BLaER1 (cell line): Measurements from ENCODE around the gene EAF2.

ENCODE experiments used
- H3K27ac ChIP-seq: shearing (Covaris generic); formaldehyde crosslinking; 2 replicates; pipeline ENCODE4 v1.8.1; 2022
- H3K27me3 ChIP-seq: shearing (Covaris generic); formaldehyde crosslinking; 2 replicates; pipeline ENCODE4 v1.8.1; 2022
- H3K36me3 ChIP-seq: shearing (Covaris generic); formaldehyde crosslinking; 2 replicates; pipeline ENCODE4 v1.8.1; 2022
- H3K4me1 ChIP-seq: shearing (Covaris generic); formaldehyde crosslinking; 2 replicates; pipeline ENCODE4 v1.8.1; 2022
- H3K4me2 ChIP-seq: shearing (Covaris generic); formaldehyde crosslinking; 2 replicates; pipeline ENCODE4 v1.8.1; 2022
- H3K4me3 ChIP-seq: shearing (Covaris generic); formaldehyde crosslinking; 2 replicates; pipeline ENCODE4 v1.8.1; 2022
- H3K9ac ChIP-seq: shearing (Covaris generic); formaldehyde crosslinking; 2 replicates; pipeline ENCODE4 v1.8.1; 2022
- H3K9me3 ChIP-seq: shearing (Covaris generic); formaldehyde crosslinking; 2 replicates; pipeline ENCODE4 v1.8.1; 2022
- H4K20me1 ChIP-seq: shearing (Covaris generic); formaldehyde crosslinking; 2 replicates; pipeline ENCODE4 v1.8.1; 2022
- Cebpa-rat ChIP-seq: shearing (Covaris generic); IDR thresholded peaks from 2 replicates; pipeline ENCODE4 v1.8.1; 2022

The EAF2 gene

DNA sequence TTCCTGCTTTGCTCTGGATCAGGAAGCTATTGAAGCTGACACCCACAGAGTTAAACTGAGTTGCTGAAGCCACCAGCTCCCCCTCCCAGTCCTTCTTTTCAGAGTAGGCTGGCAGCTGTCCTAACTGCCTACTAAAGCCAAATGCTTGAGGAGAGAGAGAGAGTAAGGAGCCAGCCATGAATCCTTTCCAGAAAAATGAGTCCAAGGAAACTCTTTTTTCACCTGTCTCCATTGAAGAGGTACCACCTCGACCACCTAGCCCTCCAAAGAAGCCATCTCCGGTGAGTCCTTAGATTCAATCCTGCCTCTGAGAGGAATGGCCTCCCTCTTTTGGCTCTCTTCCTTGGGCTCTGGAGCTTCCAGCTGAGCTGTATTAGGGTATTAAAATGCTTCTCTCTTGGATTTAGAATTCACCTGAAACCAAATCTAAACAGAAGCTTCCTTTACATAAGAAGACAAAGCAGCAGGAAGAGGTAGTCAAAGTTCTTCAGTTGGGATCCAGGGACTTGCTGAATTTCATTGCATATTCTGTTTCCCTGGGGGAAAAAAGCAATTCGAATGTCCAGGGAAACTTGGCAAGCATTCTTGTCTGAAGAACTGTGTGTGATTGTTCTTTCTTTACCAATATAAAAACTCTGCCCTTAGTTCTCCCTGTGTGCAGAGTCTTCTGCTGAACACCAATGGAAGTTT lies 59.4 kb downstream of the EAF2 start, which contains the start of gene SLC15A2:
Gene SLC15A2, plus strand, starts transcription at position 101 of the 690 bp plus-strand sequence. Its CDS starts 76 bp downstream, at position 177.
- H3K4me2 ChIP-seq, result no peak within 1 kb of the TSS
- no peak within 1 kb of the TSS for H3K9ac ChIP-seq
- no peaks in the 10 kb centered on the region for H4K20me1 ChIP-seq
- no peaks in the 10 kb centered on the region for H3K9me3 ChIP-seq
- peaks cover 53% of the 10 kb centered on the region for H3K36me3 ChIP-seq
- H3K4me3 ChIP-seq, result no peak within 1 kb of the TSS
- TF ChIP-seq Cebpa-rat, result no peak
- H3K27me3 ChIP-seq, result no peaks in the 10 kb centered on the region
- H3K4me1 ChIP-seq, result no peaks in the 10 kb centered on the region
- no peak within 1 kb of the TSS for H3K27ac ChIP-seq

DNA sequence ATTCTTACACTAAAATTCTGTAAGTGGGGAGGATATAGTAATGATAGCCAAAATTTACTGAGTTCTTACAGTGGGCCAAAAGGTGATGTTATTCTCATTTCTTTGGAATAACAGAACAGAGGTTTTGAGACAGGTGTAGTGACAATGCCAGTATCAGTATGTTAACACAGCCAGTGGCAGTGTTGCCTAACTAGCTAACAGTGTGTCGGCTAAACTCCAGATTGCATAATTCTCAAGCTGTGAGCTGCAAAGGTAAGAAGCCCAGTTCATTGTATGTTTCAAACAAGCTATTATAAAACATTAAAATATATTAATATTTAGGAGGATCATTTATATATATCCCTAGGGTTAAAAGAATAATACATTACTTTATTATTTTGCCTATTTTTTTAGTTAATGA lies 60.1 kb downstream of the EAF2 start:
- H3K27me3 ChIP-seq, result no peaks in the 10 kb centered on the region
- H3K4me3 ChIP-seq, result no peak overlapping the region
- TF ChIP-seq Cebpa-rat, result no peak
- H3K4me1 ChIP-seq, result no peaks in the 10 kb centered on the region
- no peaks in the 10 kb centered on the region for H4K20me1 ChIP-seq
- no peak overlapping the region for H3K4me2 ChIP-seq
- peaks cover 54% of the 10 kb centered on the region for H3K36me3 ChIP-seq
- no peak overlapping the region for H3K9ac ChIP-seq
- H3K9me3 ChIP-seq, result no peaks in the 10 kb centered on the region
- H3K27ac ChIP-seq, result no peak overlapping the region

DNA sequence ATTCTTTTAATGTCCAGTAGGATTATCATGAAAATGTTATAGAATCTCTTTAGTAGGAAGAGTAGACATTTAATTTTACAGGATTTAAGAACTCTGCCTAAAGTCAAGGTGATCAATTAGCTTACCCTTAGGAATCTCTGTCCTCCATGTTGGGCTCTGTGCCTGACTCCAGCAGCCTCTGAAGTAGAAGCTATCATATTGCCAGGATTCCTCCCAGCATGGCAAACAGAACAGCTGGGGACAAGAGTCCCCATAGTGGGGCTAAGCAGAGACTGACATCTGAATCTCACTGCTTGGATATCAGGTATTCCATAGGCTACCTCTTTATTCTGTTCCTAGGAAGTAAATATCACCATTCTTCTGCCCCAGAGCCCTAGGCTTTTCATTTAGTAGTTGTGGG lies 60.7 kb downstream of the EAF2 start:
- Histone ChIP-seq H3K4me3 (no peak overlapping the region), H3K9ac (no peak overlapping the region), H3K9me3 (no peaks in the 10 kb centered on the region), H4K20me1 (no peaks in the 10 kb centered on the region), H3K27ac (no peak overlapping the region), H3K27me3 (no peaks in the 10 kb centered on the region), H3K4me1 (no peaks in the 10 kb centered on the region), H3K36me3 (peaks cover 59% of the 10 kb centered on the region), H3K4me2 (no peak overlapping the region)
- TF ChIP-seq Cebpa-rat, result no peak

DNA sequence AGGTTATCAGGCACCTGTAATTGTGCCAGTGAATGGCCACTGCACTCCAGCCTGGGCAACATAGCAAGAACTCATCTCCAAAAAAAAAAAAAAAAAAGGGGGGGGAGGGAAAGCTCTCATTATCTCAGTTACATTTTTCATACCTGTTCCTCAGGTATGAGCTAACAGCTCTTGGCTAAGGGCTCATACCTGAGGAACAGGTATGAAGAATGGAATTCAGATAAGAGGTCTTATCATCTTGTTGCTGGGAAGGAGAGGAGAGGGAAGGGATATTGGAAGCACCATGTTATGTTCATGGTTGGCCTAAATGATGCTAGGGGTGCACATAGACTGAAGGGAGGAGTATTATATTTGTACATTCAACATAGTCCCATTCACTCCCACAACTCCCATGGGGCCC lies 61.8 kb downstream of the EAF2 start:
- Histone ChIP-seq H3K4me3 (no peak overlapping the region), H3K4me2 (no peak overlapping the region), H3K36me3 (peaks cover 68% of the 10 kb centered on the region), H3K9ac (no peak overlapping the region), H4K20me1 (no peaks in the 10 kb centered on the region), H3K27ac (no peak overlapping the region), H3K4me1 (no peaks in the 10 kb centered on the region), H3K27me3 (no peaks in the 10 kb centered on the region), H3K9me3 (peaks cover 3% of the 10 kb centered on the region; the same call in 1 of the 2 replicates)
- TF ChIP-seq Cebpa-rat, result no peak

DNA sequence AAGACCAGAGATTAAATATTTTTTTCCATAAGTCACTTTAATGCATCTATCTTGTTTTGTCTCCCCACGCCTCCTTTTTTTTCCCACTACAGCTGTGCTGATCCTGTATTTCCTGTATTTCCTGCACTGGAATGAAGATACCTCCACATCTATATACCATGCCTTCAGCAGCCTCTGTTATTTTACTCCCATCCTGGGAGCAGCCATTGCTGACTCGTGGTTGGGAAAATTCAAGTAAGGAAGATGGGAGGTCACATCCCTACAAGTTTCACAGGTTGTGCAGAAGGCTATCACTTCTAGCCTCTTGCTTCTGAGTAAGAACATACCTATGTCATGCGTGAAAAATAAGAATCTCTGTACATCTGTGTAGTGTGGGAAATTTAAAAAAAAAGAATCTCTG lies 62.3 kb downstream of the EAF2 start:
- Histone ChIP-seq H3K9ac (no peak overlapping the region), H3K4me1 (no peaks in the 10 kb centered on the region), H3K9me3 (peaks cover 7% of the 10 kb centered on the region), H3K27me3 (no peaks in the 10 kb centered on the region), H3K27ac (no peak overlapping the region), H3K4me3 (no peak overlapping the region), H3K36me3 (peaks cover 72% of the 10 kb centered on the region), H3K4me2 (no peak overlapping the region), H4K20me1 (no peaks in the 10 kb centered on the region)
- TF ChIP-seq Cebpa-rat, result no peak

DNA sequence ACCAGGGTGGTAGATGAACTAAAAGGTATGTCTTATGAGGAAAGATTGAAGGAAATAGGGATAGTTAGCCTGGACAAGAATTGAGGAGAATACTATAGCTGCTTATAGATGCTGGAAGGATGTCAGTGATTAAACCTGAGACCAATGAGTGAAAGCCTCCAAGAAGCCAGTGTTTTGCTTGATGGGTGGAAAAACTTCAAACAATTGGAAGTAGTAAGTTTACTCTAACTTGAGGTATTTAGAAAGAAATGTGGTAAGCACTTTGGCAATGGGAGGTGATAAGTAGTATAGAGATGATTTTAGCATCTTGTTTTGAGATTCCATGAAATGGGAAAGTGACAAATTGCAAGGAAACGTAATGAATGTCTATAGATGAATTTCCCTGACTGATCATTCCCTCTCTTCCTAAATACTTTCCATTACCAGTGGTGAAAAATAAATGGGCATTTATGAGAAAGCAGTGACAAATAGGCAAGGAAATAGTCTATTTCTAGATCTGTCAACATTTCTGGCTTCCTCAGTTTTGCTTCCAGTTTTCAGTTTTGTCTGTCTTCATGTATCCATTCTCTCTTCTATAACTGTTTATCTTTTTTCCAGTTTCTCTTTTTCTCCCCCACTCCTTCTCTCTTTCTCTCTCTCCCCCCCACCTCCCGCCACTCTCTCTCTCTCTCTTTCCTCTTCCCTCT lies 78.4 kb downstream of the EAF2 start:
- Histone ChIP-seq H4K20me1 (no peaks in the 10 kb centered on the region), H3K4me3 (no peak overlapping the region), H3K27ac (no peak overlapping the region), H3K9ac (no peak overlapping the region), H3K27me3 (no peaks in the 10 kb centered on the region), H3K4me1 (peaks cover 11% of the 10 kb centered on the region; the same call in 1 of the 2 replicates), H3K4me2 (peak overlapping the region; percentile 3; the same call in 1 of the 2 replicates), H3K9me3 (no peaks in the 10 kb centered on the region), H3K36me3 (peaks cover 93% of the 10 kb centered on the region)
- TF ChIP-seq Cebpa-rat, result no peak

DNA sequence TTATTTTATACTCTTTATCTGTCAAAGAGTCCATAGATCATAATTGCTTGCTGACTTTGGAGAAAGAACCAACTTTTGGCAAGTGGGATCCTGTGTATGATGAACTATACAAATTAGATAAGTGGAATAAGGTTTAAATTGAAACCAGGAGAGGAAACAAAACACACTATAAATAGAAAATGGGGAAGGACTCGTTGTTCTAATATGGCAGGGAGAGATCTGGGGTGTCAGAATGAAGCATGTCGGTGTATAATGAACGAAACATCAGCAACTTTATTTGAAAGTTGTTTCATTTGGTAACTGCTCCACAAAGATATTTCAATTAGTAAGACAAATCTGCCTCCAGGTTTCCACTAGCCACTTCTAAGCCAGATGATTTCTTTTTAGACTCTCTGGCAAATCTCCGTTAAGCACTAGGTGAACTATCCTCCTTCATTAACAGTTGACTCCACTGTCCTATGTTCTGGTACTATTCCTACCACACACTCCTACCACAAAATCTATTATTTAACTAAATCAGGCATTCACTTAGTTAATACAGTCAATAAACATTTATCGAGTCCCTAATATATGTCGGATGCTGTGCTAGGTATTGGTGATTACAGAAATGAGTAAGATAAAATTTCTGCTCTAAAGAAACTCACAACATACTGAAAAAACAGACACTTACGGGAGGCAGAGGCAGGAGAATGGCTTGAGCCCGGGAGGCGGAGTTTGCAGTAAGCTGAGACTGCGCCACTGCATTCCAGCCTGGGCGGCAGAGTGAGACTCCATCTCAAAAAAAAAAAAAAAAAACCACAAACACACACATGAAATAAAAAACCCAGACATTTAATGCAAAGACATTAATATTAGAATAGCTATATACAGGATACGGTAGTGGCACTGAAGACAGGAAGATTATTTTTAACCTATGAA lies 79.3 kb downstream of the EAF2 start:
- peaks cover 11% of the 10 kb centered on the region; the same call in 1 of the 2 replicates for H3K4me1 ChIP-seq
- H3K9me3 ChIP-seq, result no peaks in the 10 kb centered on the region
- no peak overlapping the region for H3K27ac ChIP-seq
- H3K27me3 ChIP-seq, result no peaks in the 10 kb centered on the region
- no peaks in the 10 kb centered on the region for H4K20me1 ChIP-seq
- H3K9ac ChIP-seq, result no peak overlapping the region
- H3K36me3 ChIP-seq, result peaks cover 93% of the 10 kb centered on the region
- H3K4me3 ChIP-seq, result no peak overlapping the region
- TF ChIP-seq Cebpa-rat, result no peak
- peak overlapping the region; percentile 3; the same call in 1 of the 2 replicates for H3K4me2 ChIP-seq

DNA sequence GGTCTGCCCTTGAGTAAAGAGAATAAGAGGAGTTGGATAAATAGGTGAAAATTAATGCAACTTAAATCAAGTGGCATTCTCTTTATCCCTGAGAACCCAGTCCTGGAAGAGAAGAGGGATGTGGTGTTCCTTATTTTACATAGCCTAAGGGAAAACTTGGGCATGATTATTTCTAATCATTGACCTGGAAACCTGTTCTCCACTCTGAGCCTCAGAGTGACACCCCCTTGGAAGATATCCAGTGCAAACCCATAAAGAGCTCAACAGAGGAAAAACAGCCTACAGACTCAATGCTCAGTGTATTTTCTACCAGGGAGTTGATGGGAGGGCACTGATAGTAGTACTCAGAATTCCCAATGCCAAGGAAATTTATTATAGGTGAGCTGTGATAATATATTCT lies 81.2 kb downstream of the EAF2 start:
- Histone ChIP-seq H4K20me1 (no peaks in the 10 kb centered on the region), H3K36me3 (peaks cover 95% of the 10 kb centered on the region), H3K27ac (no peak overlapping the region), H3K4me2 (no peak overlapping the region), H3K4me3 (no peak overlapping the region), H3K9me3 (no peaks in the 10 kb centered on the region), H3K4me1 (peaks cover 11% of the 10 kb centered on the region; the same call in 1 of the 2 replicates), H3K9ac (no peak overlapping the region), H3K27me3 (no peaks in the 10 kb centered on the region)
- no peak for TF ChIP-seq Cebpa-rat

DNA sequence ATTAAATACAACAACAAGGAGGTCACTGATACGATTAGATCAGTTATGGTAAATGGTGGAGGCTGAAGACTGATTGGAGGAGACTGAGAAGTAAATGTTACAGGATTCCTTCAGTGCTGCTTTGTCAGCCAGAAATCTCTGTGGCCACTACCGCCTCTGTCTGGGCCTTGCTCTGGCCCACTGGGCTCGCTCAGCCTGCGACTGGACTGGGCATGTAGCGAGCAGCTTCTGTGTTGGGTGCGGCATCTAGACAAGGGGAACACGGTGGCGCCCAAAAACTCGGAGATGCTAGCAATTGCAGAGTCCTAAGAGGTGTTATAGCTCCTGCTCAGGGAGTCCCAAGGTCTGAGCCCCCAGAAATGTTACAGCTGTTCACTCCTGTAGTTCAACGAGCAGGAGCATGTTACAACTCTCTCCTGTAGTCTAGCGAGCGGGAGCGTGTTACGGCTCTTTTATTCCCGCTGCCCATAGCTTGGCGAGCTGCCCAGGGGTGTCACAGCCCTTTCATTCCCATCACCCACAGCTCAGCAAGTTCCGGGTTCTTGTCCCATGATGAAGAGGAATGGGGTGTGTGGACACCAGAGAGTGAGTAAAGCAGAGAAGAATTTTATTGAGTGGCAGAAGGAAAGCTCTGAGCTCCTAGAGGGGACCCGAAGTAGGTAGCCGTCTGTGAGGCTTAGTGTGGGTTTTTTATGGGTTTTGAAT lies 83.9 kb downstream of the EAF2 start:
- Histone ChIP-seq H3K9me3 (no peaks in the 10 kb centered on the region), H3K4me2 (no peak overlapping the region), H3K27me3 (no peaks in the 10 kb centered on the region), H3K9ac (no peak overlapping the region), H3K36me3 (peaks cover 94% of the 10 kb centered on the region), H3K27ac (no peak overlapping the region), H4K20me1 (no peaks in the 10 kb centered on the region), H3K4me3 (no peak overlapping the region), H3K4me1 (peaks cover 3% of the 10 kb centered on the region; the same call in 1 of the 2 replicates)
- TF ChIP-seq Cebpa-rat, result no peak
